ENCODE measurements around the gene JAK1.

- TF ChIP-seq CTCF (IDR thresholded peaks at IDR 0.05) (no peak), POLR2A (IDR thresholded peaks at IDR 0.05) (no peak)
Measured at GRCh38 chr1:64950284-64950809, 16.0 kb downstream of the JAK1 start.
